Measurements from ENCODE around the gene SUN2. TPM values are rescaled to one million over a fixed set of nuclear protein-coding genes. Genes with fewer than 3 reads are reported as not detected.

SUN2 gene
- total and polyA plus RNA-seq, 2 of the 13 experiments (the other 11 are each of a cell fraction or from before 2014, with no cell fraction given) = 45.6 to 56.6 TPM

- TF ChIP-seq ZNF740 (CRISPR knock-in tag; IDR thresholded peaks at IDR 0.05) (0 out of 2 replicates have a peak, but pooled peaks have one; percentile 14), ZNF318 (CRISPR knock-in tag; IDR thresholded peaks at IDR 0.05) (no peak), ZNF468 (CRISPR knock-in tag; IDR thresholded peaks at IDR 0.05) (no peak), MTF1 (CRISPR knock-in tag; IDR thresholded peaks at IDR 0.05) (no peak; the same call in 1 of the 2 replicates), HHEX (CRISPR knock-in tag; IDR thresholded peaks at IDR 0.05) (0 out of 2 replicates have a peak, but pooled peaks have one; percentile 18), THAP8 (CRISPR knock-in tag; IDR thresholded peaks at IDR 0.05; ENCODE audit: borderline replicate concordance) (no peak), PAX8 (CRISPR knock-in tag; IDR thresholded peaks at IDR 0.05; ENCODE audit: borderline replicate concordance) (0 out of 2 replicates have a peak, but pooled peaks have one; percentile 23), ZMYM2 (CRISPR knock-in tag; IDR thresholded peaks at IDR 0.05) (no peak; the same call in 1 of the 2 replicates), ARID4A (CRISPR knock-in tag; IDR thresholded peaks at IDR 0.05; ENCODE audit: borderline replicate concordance) (peak; percentile 90; the same call in 1 of the 2 replicates), ZNF550 (CRISPR knock-in tag; IDR thresholded peaks at IDR 0.05; ENCODE audit: borderline replicate concordance) (no peak), MEIS1 (CRISPR knock-in tag; IDR thresholded peaks at IDR 0.05; ENCODE audit: borderline replicate concordance) (no peak), KDM4B (CRISPR knock-in tag; IDR thresholded peaks at IDR 0.05) (no peak), IRF2 (CRISPR knock-in tag; IDR thresholded peaks at IDR 0.05) (0 out of 2 replicates have a peak, but pooled peaks have one; percentile 21), ZNF430 (CRISPR knock-in tag; IDR thresholded peaks at IDR 0.05) (peak; percentile 77; the same call in 1 of the 2 replicates)
Observed at GRCh38 chr22:38700789-38701628, 54.8 kb downstream of the SUN2 start, which contains the start of gene JOSD1 (continued).

Data from HepG2 (cell line).